NCI-H748 (cell line): ENCODE data around the gene GPR173.
A peak's percentile ranks its signal among the peaks of the same experiment; 100 is the strongest.

Experiments
- DNase-seq: peaks from one replicate; lab custom pipeline; 2025; ENCODE audit not compliant: unreplicated experiment; lab: John Stamatoyannopoulos, UW

GPR173 gene

GRCh38 chrX:53088136-53088974, 39.8 kb downstream of the GPR173 start:
- peak; percentile 91 for DNase-seq

- peak; percentile 73 for DNase-seq
These were observed 40.7 kb downstream of the GPR173 start for GRCh38 chrX:53089224-53089842.

- DNase-seq, result no peak
These were observed 41.3 kb downstream of the GPR173 start for GRCh38 chrX:53089925-53090324.

- DNase-seq, result no peak
These were observed 42.8 kb downstream of the GPR173 start for GRCh38 chrX:53091354-53091753.

GRCh38 chrX:53093177-53093655, 44.6 kb downstream of the GPR173 start:
- DNase-seq, result peak; percentile 86

- peak; percentile 98 for DNase-seq
These were observed 45.4 kb downstream of the GPR173 start, which contains the start of gene KANTR for GRCh38 chrX:53093748-53094581. Gene KANTR, plus strand, starts transcription at chrX:53094142. Its CDS starts 30,131 bp downstream, at chrX:53124273.

GRCh38 chrX:53094582-53094905, 46.0 kb downstream of the GPR173 start:
- no peak for DNase-seq

GRCh38 chrX:53095796-53096195, 47.2 kb downstream of the GPR173 start:
- no peak for DNase-seq

- no peak for DNase-seq
These were observed 66.4 kb downstream of the GPR173 start for GRCh38 chrX:53114864-53115549.

GRCh38 chrX:53115550-53115874, 66.9 kb downstream of the GPR173 start:
- no peak for DNase-seq

GRCh38 chrX:53116101-53116500, 67.5 kb downstream of the GPR173 start:
- no peak for DNase-seq

GRCh38 chrX:53122013-53122412, 73.4 kb downstream of the GPR173 start:
- no peak for DNase-seq

GRCh38 chrX:53125506-53125905, 76.9 kb downstream of the GPR173 start:
- no peak for DNase-seq

GRCh38 chrX:53126377-53126776, 77.8 kb downstream of the GPR173 start:
- DNase-seq, result no peak

GRCh38 chrX:53128097-53128749, 79.6 kb downstream of the GPR173 start:
- no peak for DNase-seq
